OCI-LY3 (cell line): ENCODE measurements around the gene MRPS27.

ENCODE experiments used
- H2AFZ ChIP-seq: fragments of 200-600, 300-600 bp; shearing (Covaris generic); 2 replicates; pipeline ENCODE4 v1.6.0; 2014; ENCODE audit warnings: antibody characterized with exemption, low read depth, low read length
- H3K27ac ChIP-seq: fragments of 200-600, 300-600 bp; sonication (generic); 2 replicates; pipeline ENCODE4 v1.5.1; 2014; ENCODE audit warnings: mild to moderate bottlenecking, low read length, moderate library complexity, mixed read lengths
- H3K27me3 ChIP-seq: fragments of 200-600, 300-600 bp; sonication (generic); 2 replicates; pipeline ENCODE4 v1.6.1; 2014; ENCODE audit warnings: low read depth, low read length, mixed read lengths
- H3K36me3 ChIP-seq: fragments of 200-600, 300-600 bp; sonication (generic); replicated peaks from 2 replicates; pipeline ENCODE3; 2014; ENCODE audit warnings: low read depth, low read length, mixed read lengths
- H3K4me1 ChIP-seq: fragments of 300-600, 200-600 bp; sonication (generic); 2 replicates; pipeline ENCODE4 v1.6.1; 2014; ENCODE audit warnings: low read length, mixed read lengths
- H3K4me2 ChIP-seq: fragments of 200-600, 300-600 bp; sonication (generic); 2 replicates; pipeline ENCODE4 v1.6.1; 2014; ENCODE audit warnings: low read length, mixed read lengths
- H3K4me3 ChIP-seq: fragments of 300-600, 200-600 bp; sonication (generic); 2 replicates; pipeline ENCODE4 v1.5.1; 2014; ENCODE audit warnings: antibody characterized with exemption, mild to moderate bottlenecking, low read length, moderate library complexity
- H3K79me2 ChIP-seq: fragments of 300-600, 200-600 bp; shearing (Covaris generic); 2 replicates; pipeline ENCODE4 v1.6.1; 2014; ENCODE audit warnings: mild to moderate bottlenecking, low read length, mixed read lengths
- H3K9ac ChIP-seq: fragments of 300-600, 200-600 bp; shearing (Covaris generic); 2 replicates; pipeline ENCODE4 v1.6.0; 2014; ENCODE audit warnings: mild to moderate bottlenecking, low read length, moderate library complexity
- H3K9me3 ChIP-seq: fragments of 200-600, 300-600 bp; shearing (Covaris generic); 2 replicates; pipeline ENCODE4 v1.6.1; 2014; ENCODE audit warnings: low read length, mixed read lengths; ENCODE audit not compliant: insufficient read depth
- H4K20me1 ChIP-seq: fragments of 200-600, 300-600 bp; sonication (generic); 2 replicates; pipeline ENCODE4 v1.6.1; 2016; ENCODE audit warnings: low read length, mixed read lengths; ENCODE audit not compliant: insufficient read depth
- EZH2phosphoT487 ChIP-seq: fragments of 200-600 bp; shearing (Covaris generic); IDR thresholded peaks from 2 replicates; pipeline ENCODE4 v1.6.1; 2018; ENCODE audit warnings: antibody characterized with exemption, mixed run types, low read depth
- TF ChIP-seq, protein P1 (sequence below): fragments of 200-600, 300-600 bp; sonication (generic); IDR thresholded peaks from 2 replicates; pipeline ENCODE4 v1.5.1; 2014; ENCODE audit warnings: antibody characterized with exemption, low read length, low read depth

The MRPS27 gene

DNA sequence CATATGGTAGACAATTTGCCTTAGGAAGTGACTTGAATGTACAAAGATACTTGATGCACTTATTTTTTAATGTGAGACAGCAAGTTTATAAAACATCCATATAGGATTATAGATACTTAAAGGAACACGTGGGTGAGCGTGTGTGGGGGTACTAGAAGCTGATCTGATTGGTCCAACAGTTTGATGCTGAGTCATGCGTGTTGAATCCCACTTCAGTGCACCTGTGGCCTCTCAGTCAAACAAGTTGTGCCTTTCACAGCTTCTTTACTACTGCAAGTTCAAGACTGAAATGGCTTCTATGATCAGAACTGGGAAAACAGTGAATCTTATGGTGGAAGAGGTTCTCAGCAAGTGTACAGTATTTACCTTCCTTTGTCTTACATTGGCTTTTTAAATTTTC is 113.9 kb downstream of the MRPS27 start:
- H3K79me2 ChIP-seq, result no peaks in the 10 kb centered on the region

DNA sequence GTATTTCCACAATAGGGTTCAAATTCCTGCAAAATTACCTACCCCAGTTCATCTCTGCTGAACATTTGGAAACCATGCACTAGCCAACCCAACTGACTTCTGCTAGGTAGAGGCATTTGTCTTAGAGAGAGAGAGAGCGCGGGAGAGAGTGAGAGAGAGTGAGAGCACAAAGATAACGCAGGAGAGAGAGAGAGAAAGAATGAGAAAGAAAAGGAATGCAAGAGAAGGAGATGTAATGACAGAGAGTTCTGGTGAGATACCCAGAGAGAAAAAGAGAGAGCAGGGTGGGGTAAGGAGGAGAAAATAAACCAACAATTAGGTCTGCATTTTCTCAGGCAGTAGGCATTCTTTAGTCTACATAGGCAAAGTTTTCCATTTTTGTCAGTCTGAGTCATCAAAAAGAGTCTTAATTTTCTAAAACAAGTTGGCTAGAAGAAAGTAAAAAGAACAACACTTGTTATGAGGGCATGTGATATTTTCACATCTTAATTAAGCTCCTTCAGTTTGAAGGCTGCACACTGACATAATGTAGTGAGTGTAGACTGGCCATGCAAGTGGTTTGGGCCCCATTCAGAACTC is 114.5 kb downstream of the MRPS27 start:
- no peaks in the 10 kb centered on the region for H3K4me1 ChIP-seq
- H3K27ac ChIP-seq, result no peak overlapping the region
- no peaks in the 10 kb centered on the region for H3K79me2 ChIP-seq
- no peaks in the 10 kb centered on the region for H4K20me1 ChIP-seq
- H3K9me3 ChIP-seq, result no peaks in the 10 kb centered on the region
- no peak overlapping the region for H3K9ac ChIP-seq
- H3K4me3 ChIP-seq, result no peak overlapping the region
- no peaks in the 10 kb centered on the region for H3K27me3 ChIP-seq
- TF ChIP-seq, protein P1, sequence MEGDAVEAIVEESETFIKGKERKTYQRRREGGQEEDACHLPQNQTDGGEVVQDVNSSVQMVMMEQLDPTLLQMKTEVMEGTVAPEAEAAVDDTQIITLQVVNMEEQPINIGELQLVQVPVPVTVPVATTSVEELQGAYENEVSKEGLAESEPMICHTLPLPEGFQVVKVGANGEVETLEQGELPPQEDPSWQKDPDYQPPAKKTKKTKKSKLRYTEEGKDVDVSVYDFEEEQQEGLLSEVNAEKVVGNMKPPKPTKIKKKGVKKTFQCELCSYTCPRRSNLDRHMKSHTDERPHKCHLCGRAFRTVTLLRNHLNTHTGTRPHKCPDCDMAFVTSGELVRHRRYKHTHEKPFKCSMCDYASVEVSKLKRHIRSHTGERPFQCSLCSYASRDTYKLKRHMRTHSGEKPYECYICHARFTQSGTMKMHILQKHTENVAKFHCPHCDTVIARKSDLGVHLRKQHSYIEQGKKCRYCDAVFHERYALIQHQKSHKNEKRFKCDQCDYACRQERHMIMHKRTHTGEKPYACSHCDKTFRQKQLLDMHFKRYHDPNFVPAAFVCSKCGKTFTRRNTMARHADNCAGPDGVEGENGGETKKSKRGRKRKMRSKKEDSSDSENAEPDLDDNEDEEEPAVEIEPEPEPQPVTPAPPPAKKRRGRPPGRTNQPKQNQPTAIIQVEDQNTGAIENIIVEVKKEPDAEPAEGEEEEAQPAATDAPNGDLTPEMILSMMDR, result no peak
- no peak for TF ChIP-seq EZH2phosphoT487
- no peak overlapping the region for H3K4me2 ChIP-seq
- no peaks in the 10 kb centered on the region for H3K36me3 ChIP-seq
- no peak overlapping the region for H2AFZ ChIP-seq

More for the DNA sequence above, 113.9 kb downstream of the MRPS27 start:
- Histone ChIP-seq H4K20me1 (no peaks in the 10 kb centered on the region), H3K27me3 (no peaks in the 10 kb centered on the region), H3K4me2 (no peak overlapping the region), H3K9me3 (no peaks in the 10 kb centered on the region), H3K4me1 (no peaks in the 10 kb centered on the region), H3K27ac (no peak overlapping the region), H3K9ac (no peak overlapping the region), H3K4me3 (no peak overlapping the region), H3K36me3 (no peaks in the 10 kb centered on the region), H2AFZ (no peak overlapping the region)
- no peak for TF ChIP-seq EZH2phosphoT487
- TF ChIP-seq, protein P1, result no peak

DNA sequence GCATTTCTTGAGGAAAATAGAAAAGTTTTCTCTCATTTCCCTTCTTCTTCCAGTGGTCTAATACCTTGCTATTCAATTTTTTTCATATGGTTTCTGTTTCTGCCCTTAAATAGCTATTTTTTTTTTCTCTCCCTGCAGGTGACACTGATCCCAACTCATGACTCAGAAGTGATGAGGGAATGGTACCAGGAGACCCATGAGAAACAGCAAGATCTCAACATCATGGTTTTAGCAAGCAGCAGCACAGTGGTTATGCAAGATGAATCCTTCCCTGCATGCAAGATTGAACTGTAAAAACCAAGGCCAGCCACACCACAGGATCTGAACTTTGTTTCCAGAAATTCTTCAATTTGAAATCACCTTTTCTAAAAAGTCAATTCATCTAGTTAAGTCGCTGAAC is 115.1 kb downstream of the MRPS27 start:
- Histone ChIP-seq H3K4me2 (no peak overlapping the region), H4K20me1 (no peaks in the 10 kb centered on the region), H3K9ac (no peak overlapping the region), H3K4me3 (no peak overlapping the region), H3K27ac (no peak overlapping the region), H3K79me2 (no peaks in the 10 kb centered on the region), H3K27me3 (no peaks in the 10 kb centered on the region), H3K36me3 (no peaks in the 10 kb centered on the region), H2AFZ (no peak overlapping the region), H3K4me1 (no peaks in the 10 kb centered on the region), H3K9me3 (no peaks in the 10 kb centered on the region)
- TF ChIP-seq, protein P1, result no peak
- TF ChIP-seq EZH2phosphoT487, result no peak

DNA sequence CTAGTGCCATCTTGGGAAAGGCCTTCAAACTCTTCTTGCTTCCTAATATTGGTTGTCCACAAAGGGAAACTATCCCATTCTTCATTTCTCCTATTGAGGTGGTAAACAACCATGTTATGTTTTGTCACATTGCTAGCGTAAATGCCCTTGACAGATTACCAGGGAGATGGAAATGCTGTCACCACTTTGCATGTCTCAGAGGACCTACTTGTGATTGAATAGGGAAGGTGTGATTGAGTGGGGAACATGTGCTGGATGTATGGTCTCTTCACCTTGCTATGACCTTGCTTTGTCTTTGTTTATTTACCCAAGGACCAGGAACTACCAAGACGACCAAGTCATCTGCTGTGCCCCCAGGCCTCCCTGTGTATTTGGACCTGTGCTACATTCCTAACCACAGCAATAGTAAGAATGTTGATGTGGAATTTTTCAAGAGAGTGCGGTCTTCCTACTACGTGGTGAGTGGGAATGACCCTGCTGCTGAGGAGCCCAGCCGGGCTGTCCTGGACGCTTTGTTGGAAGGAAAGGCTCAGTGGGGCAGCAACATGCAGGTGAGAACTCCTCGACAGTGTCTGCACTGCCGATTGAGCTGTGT is 116.7 kb downstream of the MRPS27 start:
- Histone ChIP-seq H4K20me1 (no peaks in the 10 kb centered on the region), H3K79me2 (no peaks in the 10 kb centered on the region), H3K27ac (no peak overlapping the region), H3K4me1 (no peaks in the 10 kb centered on the region), H3K4me3 (no peak overlapping the region), H3K27me3 (no peaks in the 10 kb centered on the region), H2AFZ (no peak overlapping the region), H3K36me3 (no peaks in the 10 kb centered on the region), H3K4me2 (no peak overlapping the region), H3K9me3 (no peaks in the 10 kb centered on the region), H3K9ac (no peak overlapping the region)
- TF ChIP-seq, protein P1, result no peak
- no peak for TF ChIP-seq EZH2phosphoT487
